Embryonic facial prominence (tissue), 1 donor: ENCODE measurements around the gene BCAT1.
"Not testable (repeated sequence)": the region's sequence is repeated elsewhere in the genome, so short reads cannot be mapped to it uniquely, and the experiment has no call there.

ENCODE experiments used
- DNase-seq: peaks from one replicate; pipeline ENCODE4 v3.0.0-alpha.2; 2016; ENCODE audit errors: extremely low spot score

The BCAT1 gene

DNA sequence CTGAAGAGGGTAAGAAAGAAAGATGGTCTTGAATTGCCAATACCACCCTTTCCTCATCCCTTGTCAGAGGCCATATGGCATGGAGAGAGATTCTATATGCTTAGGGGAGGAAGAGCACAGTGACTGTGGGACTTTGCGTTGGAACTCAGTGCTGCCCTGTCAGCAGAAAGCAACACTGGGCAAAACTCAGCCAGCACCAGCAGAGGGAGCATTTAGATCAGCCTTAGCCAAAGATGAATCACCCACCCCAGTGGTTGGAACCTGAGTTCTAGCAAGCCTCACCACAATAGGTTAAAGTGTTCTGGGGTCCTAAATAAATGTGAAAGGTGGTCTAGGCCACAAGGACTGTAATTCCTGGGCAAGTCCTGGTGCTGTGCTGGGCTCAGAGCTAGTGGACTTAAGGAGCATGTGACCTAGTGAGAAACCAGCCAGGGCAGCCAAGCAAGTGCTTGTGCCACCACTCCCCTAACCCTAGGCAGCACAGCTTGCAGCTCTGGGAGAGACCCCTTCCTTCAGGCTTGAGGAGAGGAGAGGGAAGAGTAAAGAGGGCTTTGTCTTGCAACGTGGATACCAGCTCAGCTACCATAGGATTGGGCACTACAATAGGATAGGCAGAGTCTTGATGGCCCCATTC is 11.4 kb upstream of the BCAT1 start:
- no peak for DNase-seq

DNA sequence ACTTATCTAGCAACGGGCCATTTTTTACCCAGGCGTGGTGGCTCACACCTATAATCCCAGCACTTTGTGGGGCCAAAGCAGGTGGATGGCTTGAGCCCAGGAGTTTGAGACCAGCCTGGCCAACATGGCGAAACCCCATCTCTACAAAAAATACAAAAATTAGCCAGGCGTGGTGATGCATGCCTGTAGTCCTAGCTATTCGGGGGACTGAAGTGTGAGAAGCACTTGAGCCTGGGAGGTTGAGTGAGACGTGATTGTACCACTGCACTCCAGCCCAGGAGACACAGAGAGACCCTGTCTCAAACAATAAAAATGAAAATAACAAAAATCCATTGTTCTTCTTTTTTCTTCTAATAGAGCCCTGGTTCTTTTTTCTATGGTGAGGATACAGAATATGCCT is 7.5 kb upstream of the BCAT1 start:
- DNase-seq, result not testable (repeated sequence)

DNA sequence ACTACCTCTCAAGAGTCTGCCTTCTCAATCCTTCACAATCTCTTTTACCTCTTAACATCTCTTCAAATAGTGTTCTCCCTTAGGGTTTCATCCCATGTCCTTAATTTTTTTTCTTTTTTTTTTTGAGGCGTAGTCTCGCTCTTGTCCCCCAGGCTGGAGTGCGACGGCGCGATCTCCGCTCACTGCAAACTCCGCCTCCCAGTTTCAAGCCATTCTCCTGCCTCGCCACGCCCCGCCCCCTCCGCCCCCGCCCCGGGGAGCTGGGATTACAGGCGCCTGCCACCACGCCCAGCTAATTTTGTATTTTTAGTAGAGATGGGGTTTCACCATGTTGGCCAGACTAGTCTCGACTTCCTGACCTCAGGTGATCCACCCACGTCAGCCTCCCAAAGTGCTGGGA is 7.0 kb upstream of the BCAT1 start:
- DNase-seq, result no peak

DNA sequence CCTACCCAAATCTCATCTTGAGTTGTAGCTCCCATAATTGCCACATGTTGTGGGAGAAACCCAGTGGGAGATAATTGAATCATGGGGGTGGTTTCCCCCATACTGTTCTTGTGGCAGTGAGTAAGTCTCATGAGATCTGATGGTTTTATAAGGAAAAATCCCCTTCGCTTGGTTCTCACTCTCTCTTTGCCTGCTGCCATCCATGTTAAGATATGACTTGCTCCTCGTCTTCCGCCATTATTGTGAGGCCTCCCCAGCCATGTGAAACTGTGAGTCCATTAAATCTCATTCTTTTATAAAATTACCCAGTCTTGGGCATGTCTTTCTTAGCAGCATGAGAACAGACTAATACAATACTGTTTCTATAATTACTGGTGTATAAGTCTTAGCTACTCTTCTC is 6.5 kb upstream of the BCAT1 start:
- no peak for DNase-seq

DNA sequence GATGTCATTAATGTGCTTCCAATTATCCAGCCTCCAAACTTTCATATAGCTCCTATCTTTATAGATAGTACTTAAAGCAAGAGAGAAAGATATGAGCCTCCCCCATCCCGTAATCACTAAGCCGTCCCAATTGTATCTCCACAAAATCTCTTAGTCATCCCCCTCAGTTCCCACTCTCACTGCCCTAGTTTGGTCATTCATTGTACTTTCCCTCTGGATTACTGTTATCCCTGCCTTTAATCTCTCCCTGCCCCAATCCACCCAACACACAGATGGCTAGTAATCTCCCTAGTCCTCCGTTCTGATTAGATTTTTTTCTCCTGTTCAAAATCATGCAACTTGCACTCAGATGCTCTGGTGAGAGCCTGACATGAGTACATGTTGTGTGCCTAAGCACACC is 5.4 kb upstream of the BCAT1 start:
- no peak for DNase-seq

DNA sequence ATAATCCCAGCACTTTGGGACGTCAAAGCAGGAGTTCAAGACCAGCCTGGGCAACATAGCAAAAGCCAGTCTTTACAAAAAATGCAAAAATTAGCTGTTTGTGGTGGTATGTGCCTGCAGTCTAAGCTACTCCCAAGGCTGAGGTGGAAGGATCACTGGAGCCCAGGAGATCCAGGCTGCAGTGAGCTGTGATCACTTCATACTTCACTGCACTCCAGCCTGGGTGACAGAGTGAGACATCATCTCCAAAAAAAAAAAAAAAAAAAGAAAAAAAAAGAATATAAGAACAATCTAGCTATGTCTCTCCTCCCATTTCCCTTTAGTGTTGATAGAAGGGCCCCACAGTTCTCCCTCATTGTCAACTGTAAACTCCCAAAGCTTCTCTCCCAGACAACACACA is 3.5 kb upstream of the BCAT1 start:
- no peak for DNase-seq

DNA sequence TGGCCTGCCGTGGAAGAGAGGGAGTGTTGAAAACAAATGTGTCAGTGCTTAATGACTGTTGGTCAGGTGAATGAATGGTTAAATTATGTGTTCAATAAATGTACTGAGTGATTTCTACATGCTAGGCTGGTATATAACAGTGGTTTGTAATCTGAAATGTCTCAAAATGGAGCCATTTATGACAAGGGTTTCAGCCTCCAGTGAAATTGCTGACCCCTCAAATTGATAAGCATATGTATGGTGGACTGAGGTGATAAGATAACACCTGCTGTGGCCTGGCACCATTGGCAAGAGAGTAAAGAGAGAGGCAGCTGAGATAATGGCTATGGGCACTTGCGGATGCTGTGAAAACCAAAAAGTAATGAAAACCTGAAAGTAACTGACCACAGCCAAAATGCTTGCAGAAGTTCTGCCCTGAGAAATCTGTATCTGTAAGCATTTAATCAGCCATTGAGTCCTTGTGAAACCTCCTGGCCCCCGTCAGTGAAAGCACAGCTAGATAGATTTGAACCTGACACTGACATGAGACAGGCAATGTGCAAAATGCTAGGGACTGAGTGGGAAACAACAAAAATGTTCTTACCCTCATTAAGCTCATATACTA is 1.4 kb upstream of the BCAT1 start:
- DNase-seq, result no peak

DNA sequence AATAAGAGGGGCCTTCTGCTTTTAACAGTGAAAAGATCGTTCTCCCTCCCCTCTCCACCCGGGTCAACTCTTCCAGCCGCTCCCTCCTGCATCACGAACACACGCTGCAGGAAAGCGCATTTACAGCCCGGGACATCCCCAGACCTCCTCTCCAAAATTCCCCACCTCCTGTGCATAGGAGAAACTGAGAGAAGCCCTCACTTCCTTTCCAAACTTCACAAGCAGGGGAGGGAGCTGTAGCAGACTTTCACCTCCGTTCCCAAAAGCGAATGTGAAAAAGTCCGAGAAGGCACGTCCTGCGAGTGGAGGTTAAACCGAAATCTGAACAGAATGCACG is 513 bp downstream of the BCAT1 start:
- DNase-seq, result peak; percentile 27

DNA sequence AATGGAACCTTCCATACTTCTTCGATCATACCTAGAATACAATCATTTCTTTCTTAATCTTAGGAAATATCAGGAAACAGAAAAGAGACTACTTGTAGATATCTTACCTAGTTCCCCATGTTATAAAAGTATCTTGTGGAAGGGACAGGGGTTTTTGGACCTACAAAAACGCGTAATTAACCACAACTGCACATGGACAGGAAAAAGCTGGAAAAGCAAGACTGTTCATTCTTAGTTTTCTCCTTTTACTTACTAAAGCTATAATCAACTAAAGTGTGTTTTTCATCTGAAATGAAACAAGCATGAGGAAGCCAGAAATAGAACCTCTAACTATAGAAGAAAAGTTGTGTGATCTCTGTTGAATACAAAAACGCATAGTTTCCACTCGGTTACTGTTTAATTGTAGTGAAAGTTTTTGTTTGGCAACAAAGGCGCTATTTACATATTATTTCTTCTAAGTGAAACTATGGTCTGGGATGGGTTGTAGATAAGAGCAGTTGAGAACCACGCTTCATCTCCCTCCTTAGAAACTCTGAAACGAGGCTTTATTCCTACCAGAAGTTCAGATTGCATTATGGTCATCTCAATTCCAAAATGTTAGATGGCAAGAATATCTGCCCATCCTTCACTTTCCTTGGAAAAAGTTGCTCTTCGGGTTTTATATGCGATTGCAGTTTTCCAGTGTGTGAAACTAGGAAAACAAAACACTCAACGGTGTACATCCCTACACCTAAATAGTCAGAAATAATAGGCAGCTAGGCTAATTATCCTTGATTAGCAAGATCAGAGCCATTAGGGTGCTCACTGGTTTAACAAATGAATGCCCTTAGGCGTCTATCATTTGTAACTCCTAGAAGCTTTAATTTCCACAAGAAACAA is 1.1 kb downstream of the BCAT1 start:
- DNase-seq, result no peak

DNA sequence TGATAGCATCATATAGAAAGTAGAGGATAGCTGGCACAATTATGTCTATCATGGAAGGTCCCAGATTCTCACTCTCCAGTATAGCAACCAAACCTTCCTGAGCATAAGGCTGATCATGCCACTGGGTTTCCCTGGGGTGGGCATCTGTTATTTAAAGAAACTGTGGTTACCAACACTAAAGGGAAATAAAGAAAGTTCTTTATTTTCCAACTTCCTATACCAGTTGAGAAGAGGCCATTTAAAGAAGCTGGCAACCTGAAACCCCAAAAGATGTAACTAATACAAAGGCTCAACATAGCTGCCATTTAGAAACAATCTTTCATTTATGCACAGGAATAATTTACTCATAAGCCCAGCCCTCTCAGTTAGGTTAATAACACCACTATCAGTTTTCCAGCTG is 3.1 kb downstream of the BCAT1 start:
- DNase-seq, result no peak

DNA sequence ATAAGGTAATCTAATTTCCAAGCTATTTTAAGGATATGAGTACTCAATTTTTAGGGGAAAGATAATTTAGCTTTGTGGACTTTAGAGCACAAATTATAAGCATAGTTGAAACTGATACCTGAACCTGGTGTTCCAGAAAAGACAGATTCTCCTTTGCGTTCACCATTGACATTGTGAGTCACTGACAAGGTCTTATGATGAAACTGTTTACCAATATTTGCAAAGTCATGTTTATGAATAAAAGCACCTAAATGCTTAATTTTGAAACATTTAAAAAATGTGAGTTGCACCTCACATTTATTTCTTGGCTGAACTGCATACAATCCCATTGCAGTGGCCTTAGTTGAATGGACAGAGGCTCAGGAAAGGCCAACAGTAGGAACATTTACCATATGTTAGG is 3.9 kb downstream of the BCAT1 start:
- DNase-seq, result no peak

DNA sequence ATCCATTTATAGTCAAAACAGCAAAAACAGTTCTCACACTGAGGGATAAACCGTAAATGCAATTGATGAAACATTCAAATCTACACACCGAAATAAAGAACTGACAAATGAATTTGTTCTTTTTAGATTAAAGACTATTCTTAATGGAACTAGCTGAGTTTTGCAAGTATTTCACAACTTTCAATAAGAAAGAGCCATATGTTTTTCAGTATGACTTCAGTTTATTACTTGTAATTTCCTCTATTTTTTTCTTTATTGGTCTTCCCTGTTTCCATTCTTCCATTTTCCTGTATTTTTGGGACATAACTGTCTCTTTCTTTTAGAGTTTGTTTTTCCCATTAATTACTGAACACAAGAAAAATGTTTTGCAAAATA is 4.3 kb downstream of the BCAT1 start:
- no peak for DNase-seq

DNA sequence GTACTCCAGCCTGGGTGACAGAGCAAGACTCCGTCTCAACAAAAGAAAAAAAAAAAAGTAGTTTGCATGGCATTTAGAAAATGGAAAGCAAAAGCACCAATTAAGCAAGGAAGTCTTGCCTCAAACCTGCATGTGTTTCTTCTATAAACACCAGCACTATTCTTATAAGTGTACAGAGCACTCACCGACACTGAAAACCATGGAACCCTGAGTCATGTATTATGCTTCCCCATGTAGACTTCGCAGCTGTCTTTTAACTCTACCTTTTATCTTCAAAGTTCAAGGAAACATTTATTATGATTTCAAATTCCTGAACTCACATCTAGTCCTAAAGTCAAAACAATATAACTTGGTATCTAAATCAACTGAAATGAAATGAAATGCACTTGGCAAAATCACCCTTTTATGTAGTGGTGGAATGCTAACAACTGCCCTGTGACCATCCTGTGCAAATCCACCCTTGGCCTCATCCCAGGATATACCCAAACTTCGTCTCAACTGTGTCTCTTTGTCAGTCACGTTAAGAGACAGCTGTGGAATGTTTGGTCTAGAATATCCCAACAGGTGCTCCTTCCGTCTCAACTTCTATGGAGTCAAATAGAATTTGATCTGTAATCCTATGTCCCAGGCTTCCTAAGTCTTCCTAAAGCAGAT is 4.8 kb downstream of the BCAT1 start:
- DNase-seq, result no peak

DNA sequence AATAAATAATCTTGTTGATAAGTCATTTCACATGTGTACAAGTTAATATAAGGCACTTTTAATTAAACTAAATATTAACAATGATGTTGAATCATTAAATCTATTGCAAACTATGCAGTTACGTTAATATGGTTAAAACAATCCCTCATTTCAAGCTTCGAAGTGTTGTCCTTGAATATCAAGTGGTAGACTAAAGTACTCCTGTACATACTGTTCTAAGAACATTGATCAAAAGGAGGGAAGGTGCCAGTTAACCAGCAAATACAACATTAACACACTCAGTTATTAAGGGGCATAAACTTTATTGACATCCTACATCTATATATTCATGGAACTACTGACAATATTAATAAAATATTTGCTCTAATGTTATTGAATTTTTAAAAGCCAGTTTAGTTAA is 8.7 kb downstream of the BCAT1 start:
- DNase-seq, result no peak

DNA sequence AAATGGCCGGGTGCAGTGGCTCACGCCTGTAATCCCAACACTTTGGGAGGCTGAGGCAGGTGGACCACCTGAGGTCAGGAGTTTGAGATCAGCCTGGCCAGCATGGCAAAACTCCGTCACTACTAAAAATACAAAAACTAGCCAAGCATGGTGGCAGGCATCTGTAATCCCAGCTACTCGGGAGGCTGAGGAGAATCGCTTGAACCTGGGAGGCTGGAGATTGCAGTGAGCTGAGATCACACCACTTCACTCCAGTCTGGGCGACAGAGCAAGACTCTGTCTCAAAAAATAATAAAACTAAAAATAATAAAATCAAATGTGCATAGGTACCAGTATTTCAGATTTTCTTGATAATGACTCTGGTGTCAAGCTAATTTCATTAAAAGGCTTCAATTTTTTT is 9.3 kb downstream of the BCAT1 start:
- not testable (repeated sequence) for DNase-seq

DNA sequence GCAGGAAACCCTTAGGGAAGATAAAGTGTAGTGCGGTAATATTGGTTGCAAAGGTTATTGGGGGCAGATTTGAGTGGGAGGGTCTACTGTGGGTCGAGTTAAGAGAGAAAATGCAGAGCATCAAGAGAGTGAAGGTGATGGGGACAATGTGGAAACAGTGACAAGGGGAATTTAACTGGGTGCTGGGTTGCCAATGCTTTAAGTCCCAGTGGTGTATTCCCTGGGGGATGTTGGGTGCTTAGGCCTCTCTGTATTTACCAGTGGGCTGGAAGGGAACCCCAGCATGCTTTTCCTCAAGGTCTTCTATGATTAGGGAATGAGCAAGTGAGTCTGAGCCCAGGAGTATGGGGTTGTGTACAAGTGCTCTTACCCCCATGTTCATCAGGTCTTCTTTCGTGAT is 10.6 kb downstream of the BCAT1 start:
- DNase-seq, result no peak

DNA sequence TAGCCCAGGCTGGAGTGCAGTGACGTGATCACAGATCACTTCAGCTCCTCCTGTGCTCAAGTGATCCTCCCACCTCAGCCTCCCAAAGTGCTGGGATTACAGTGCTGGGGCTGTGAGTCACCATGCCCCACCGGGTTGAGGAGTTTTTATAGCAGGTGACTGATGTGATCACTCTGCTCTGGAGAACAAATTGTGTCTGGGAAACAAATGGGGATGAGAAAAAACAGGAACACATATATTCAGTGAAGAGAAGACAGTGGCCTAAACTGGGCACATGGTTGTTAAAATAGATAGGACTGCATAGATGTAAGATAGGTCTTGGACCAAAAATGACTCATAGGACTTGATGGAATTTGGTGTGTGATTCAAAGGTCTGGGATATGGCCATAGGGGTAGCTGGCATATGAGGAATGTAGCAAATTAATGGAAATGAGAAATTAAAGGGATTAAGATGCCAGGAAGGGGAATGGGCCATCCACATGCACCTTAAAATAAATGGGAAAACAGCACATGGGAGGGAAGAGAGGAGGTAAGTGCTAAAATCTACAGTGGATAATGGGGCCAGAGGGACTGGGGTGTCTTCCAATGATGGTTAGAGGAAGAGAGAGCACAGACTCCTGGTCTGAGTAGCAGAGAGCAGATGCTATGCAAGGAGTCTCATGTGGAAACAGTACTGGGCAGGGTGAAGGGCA is 11.2 kb downstream of the BCAT1 start:
- DNase-seq, result no peak

DNA sequence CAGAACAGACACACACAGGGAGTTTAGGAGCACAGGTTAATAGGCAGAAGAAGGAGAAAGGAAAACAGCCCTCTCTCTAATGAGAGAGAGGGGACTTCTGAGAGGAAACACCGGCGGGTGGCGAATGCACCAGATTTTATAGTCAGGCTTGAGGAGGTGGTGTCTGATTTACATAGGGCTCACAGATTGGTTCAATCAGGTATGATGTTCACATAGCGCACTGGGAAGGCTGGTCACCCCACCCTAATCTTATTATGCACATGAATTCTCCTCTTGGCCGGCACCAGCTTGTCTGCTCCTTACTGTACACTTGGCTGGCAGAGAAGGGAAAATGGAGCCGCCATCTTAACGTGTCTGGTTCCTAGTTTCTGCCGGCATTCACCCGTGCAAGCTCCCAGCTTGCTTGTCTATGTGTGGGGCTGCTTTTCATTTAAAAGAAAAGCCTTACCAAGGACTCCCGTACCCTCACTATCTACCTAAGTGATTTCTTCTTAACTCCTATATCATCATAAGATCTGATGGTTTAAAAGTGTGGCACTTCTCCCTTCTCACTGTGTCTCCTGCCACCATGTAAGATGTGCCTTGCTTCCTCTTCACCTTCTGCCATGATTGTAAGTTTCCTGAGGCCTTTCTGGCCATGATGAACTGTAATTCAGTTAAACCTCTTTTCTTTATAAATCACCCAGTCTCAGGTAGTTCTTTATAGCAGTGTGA is 15.1 kb downstream of the BCAT1 start:
- DNase-seq, result no peak

DNA sequence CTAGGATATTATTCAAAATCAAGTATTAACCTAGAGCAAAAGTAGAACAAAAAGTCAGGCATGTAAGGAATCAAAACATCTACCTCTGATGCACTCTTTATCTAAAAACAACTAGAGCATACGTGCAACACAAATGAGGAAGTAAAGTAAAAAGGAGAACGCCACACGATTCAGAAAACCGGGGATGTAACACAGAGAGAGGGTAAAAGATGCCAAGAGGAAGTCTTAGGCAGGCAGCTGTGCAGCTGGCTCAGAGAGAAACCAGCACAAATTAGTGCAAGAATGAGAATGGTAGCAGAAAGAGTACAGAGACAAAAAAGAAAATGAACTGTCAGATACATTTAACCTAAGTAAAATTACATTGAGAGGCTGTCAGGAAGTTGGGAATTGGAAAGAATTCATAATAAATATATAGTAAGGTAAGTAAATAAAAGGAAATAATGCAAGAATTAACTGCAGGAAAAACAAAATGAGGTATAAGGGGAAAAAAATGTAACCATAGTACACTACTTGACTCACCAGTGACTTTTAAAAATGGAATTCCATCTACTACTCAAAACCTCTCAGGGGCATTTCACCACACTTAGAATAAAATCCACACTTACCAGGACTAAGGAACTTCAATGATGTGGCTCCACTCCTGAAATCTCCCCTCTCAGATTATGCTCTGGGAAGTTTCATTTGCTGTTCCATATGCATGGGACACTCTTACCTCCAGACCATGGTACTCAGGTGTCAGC is 17.1 kb downstream of the BCAT1 start:
- no peak for DNase-seq

DNA sequence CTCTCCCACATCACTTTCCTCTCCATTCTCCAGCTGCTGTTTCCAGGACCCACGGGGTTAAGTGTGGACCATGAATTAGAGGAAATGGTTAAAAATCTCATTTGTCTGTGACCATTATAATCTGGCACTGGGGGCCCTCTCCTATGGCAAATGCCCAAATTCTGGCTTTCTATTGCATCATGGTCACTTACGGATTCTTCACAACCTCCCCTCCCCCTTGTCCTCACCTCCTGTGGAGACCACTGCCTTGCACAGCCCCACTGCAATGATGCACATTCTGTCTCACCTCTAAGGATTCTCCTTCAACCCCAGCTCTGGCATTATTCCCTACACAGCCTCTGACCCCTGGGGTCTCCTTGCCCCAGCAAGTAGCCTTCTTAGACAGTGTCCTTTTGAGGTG is 18.9 kb downstream of the BCAT1 start:
- DNase-seq, result no peak
